RWPE2 (cell line): ENCODE results near the gene ARL2BP.

ENCODE experiments used
- ATAC-seq: fragments of 200-7000 bp; cut with Tn5 transposase; 3 replicates; pipeline ENCODE4 v1.9.1; 2021; ENCODE audit warnings: low read depth
- DNase-seq: peaks from one replicate; pipeline ENCODE4 v3.0.0-alpha.2; 2020; ENCODE audit warnings: low spot score
- H3K27ac ChIP-seq: fragments of 450-650 bp; 2 replicates; pipeline ENCODE4 v1.5.1; 2017; ENCODE audit warnings: mild to moderate bottlenecking; ENCODE audit not compliant: poor library complexity, severe bottlenecking
- H3K27me3 ChIP-seq: fragments of 250-450 bp; sonication (Bioruptor Pico); 2 replicates; pipeline ENCODE4 v1.5.1; 2021; ENCODE audit warnings: mild to moderate bottlenecking, moderate library complexity; ENCODE audit not compliant: insufficient read depth, poor library complexity, severe bottlenecking
- H3K36me3 ChIP-seq: fragments of 250-450 bp; sonication (Bioruptor Pico); 2 replicates; pipeline ENCODE4 v1.5.1; 2020; ENCODE audit warnings: low read depth, mild to moderate bottlenecking, moderate library complexity
- H3K4me1 ChIP-seq: fragments of 250-450 bp; sonication (Bioruptor Pico); 2 replicates; pipeline ENCODE4 v1.5.1; 2021; ENCODE audit warnings: mild to moderate bottlenecking, moderate library complexity; ENCODE audit not compliant: insufficient read depth, poor library complexity, severe bottlenecking
- H3K4me3 ChIP-seq: fragments of 250-450 bp; sonication (Bioruptor Pico); 2 replicates; pipeline ENCODE4 v1.5.1; 2021; ENCODE audit warnings: mild to moderate bottlenecking, moderate library complexity; ENCODE audit not compliant: severe bottlenecking
- H3K9me3 ChIP-seq: fragments of 250-450 bp; sonication (Bioruptor Pico); 2 replicates; pipeline ENCODE4 v1.5.1; 2021; ENCODE audit warnings: mild to moderate bottlenecking, moderate library complexity; ENCODE audit not compliant: severe bottlenecking
- CTCF ChIP-seq: fragments of 450-650 bp; IDR thresholded peaks from one replicate; pipeline ENCODE4 v1.5.1; 2017; ENCODE audit warnings: mild to moderate bottlenecking, moderate library complexity; ENCODE audit not compliant: poor library complexity, severe bottlenecking

Gene ARL2BP

DNA sequence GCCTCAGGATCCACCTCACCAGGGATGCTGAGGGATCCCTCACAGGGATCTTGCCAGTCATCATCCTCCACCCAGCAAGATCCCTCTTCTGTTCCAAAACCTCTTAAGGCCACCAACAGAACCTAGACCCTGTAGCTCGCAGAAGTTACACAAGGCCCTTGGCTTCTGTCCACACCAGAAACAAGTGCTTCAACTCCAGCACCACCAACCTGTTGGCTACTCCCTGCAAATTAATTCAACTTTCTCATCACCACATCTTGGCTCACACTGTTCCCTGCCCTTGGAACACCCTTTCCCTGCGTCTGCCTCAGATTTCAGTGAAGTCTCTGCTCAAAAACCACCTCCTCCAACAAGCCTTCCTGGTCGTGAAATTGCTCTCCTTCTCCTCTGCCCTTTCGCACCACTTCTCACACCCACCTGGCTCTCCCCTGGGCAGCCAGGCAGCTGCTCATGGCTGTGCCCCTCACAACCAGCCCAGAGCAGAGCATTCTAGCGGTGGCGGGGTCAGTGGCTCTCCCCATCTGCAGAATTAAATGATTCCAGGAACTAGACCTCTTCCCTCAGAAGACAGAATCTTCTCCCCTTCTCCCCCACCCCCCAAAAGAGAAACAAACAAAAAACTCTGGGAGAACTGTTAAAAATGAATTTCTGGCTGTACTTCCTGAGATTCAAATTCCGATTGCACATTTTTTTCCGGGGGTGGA, 37.6 kb downstream of the ARL2BP start:
- H3K27ac ChIP-seq, result peak overlapping the region; percentile 35
- no peak for DNase-seq
- H3K4me1 ChIP-seq, result peaks cover 29% of the 10 kb centered on the region
- no peak for ATAC-seq
- H3K36me3 ChIP-seq, result no peaks in the 10 kb centered on the region
- no peaks in the 10 kb centered on the region for H3K27me3 ChIP-seq
- H3K9me3 ChIP-seq, result no peaks in the 10 kb centered on the region
- TF ChIP-seq CTCF, result no peak
- H3K4me3 ChIP-seq, result peak overlapping the region; percentile 67

GRCh38 chr16:57283214-57283958, 38.3 kb downstream of the ARL2BP start:
- Histone ChIP-seq H3K9me3 (no peaks in the 10 kb centered on the region), H3K27me3 (no peaks in the 10 kb centered on the region), H3K4me3 (peak overlapping the region; percentile 67), H3K36me3 (no peaks in the 10 kb centered on the region), H3K27ac (peak overlapping the region; percentile 35), H3K4me1 (peaks cover 22% of the 10 kb centered on the region)
- ATAC-seq, result peak; percentile 25; the same call in 2 of the 3 replicates
- no peak for DNase-seq
- TF ChIP-seq CTCF, result no peak

GRCh38 chr16:57283959-57284208, 38.8 kb downstream of the ARL2BP start:
- H3K27me3 ChIP-seq, result no peaks in the 10 kb centered on the region
- H3K9me3 ChIP-seq, result no peaks in the 10 kb centered on the region
- H3K4me3 ChIP-seq, result peak overlapping the region; percentile 67
- ATAC-seq, result no peak
- peak overlapping the region; percentile 35 for H3K27ac ChIP-seq
- H3K36me3 ChIP-seq, result no peaks in the 10 kb centered on the region
- peaks cover 18% of the 10 kb centered on the region for H3K4me1 ChIP-seq
- no peak for TF ChIP-seq CTCF
- DNase-seq, result no peak

DNA sequence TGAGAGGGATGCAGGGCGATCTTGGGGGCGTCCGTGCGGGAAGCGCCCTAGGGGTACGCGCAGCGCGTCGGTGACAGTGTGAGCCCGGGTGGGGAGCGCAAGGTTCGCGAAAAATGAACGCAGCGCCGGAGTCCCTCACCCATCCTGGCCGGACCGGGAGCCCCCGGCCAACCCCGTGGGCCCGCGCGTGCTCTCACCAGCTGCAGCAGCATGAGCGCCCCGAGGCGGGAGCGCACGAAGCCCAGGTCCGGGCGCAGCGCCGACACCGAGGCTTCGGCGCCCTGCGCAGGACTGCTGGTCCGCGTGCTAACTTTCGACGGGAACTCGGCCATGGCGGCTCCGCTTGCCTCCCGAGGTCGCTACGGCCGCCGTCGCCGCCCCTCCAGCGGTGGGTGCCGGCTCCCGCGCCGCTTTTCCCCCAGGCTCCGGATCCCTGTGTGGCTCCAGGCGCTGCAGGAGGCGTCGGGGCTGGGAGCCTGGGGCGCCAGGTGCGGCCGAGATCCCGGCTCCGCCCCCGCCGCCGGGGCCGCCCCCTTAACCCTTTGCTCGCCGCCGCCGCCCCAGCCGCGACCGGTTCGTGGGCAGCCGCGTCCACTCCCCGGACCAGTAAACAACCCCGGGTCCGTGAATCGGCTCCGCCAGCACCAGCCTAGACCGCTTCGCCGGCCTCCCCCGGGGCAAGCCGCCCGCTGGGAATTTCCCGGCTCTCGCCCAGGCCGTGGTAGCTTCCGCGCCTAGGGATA, 39.3 kb downstream of the ARL2BP start, which contains the start of gene PLLP:
Gene PLLP, minus strand, starts transcription at position 464 of the 743 bp plus-strand sequence. Its CDS starts 132 bp downstream, at position 332.
- Histone ChIP-seq H3K27me3 (no peaks in the 10 kb centered on the region), H3K4me3 (peak within 1 kb of the TSS; percentile 67), H3K36me3 (no peaks in the 10 kb centered on the region), H3K9me3 (no peaks in the 10 kb centered on the region), H3K27ac (peak within 1 kb of the TSS; percentile 35), H3K4me1 (peaks cover 18% of the 10 kb centered on the region)
- no peak for TF ChIP-seq CTCF
- ATAC-seq (peak; percentile 69), DNase-seq (no peak)
